Astrocyte (in vitro differentiated cells and primary cell): ENCODE data around the gene CLCN6.

Source experiments
- EZH2 ChIP-seq: IDR thresholded peaks from 2 replicates; pipeline ENCODE4 v1.6.1; 2012; ENCODE audit warnings: mild to moderate bottlenecking, low read length, inconsistent platforms; ENCODE audit not compliant: insufficient read depth
- TF ChIP-seq, protein P1 (sequence below): IDR thresholded peaks from 2 replicates; pipeline ENCODE4 v1.5.1; 2011; ENCODE audit warnings: low read depth, mild to moderate bottlenecking, inconsistent platforms, low read length, moderate library complexity; ENCODE audit not compliant: insufficient read depth

DNA sequence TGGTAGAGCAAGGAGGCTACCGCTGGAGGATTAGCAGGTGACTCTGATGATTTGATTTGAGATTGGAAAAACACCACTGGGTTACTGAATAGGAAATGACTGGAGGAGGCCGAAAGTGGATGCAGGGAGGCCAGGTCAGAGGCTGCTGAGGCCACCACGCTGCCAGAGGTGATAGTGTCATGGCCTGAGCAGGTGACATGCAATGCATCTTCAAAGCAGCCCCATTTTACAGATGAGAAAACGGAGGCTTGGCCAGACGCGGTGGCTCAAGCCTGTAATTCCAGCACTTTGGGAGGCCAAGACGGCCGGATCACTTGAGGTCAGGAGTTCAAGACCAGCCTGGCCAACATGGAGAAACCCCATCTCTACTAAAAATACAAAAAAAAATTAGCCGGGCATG is 31.2 kb upstream of the CLCN6 start:
- TF ChIP-seq, protein P1, sequence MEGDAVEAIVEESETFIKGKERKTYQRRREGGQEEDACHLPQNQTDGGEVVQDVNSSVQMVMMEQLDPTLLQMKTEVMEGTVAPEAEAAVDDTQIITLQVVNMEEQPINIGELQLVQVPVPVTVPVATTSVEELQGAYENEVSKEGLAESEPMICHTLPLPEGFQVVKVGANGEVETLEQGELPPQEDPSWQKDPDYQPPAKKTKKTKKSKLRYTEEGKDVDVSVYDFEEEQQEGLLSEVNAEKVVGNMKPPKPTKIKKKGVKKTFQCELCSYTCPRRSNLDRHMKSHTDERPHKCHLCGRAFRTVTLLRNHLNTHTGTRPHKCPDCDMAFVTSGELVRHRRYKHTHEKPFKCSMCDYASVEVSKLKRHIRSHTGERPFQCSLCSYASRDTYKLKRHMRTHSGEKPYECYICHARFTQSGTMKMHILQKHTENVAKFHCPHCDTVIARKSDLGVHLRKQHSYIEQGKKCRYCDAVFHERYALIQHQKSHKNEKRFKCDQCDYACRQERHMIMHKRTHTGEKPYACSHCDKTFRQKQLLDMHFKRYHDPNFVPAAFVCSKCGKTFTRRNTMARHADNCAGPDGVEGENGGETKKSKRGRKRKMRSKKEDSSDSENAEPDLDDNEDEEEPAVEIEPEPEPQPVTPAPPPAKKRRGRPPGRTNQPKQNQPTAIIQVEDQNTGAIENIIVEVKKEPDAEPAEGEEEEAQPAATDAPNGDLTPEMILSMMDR, result no peak
- TF ChIP-seq EZH2, result no peak
